ENCODE results near the gene TMEM213.
A peak's percentile ranks its signal among the peaks of the same experiment; 100 is the strongest.

The TMEM213 gene

DNA sequence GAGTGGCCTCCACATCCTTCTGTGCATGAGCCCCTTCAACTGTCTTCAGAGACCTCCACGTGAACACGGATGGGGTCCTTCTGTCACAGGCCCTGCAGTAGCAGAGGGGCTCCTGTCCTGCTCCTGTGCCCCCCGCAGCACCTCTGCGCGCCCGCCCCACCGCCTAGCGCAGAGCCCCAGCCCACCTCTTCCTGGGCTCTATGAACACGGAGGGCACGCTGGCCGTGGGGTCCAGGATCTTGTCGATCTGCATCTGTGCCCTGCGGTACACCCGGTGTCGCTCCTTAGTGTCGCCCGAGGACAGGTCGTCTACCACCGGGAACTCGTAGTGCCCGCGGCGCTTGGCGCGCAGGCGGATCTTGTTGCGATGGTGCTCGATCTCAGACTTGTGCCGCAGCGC lies 71.6 kb downstream of the TMEM213 start:
- Histone ChIP-seq H3K36me3 (replicated peaks in 1 of 2; ENCODE audit: control insufficient read depth in 2 of 2, insufficient read depth in 2 of 2, low read length in 2 of 2) (peaks cover 23 to 92% of the 10 kb centered on the region in 2 donors), H2BK120ac (ENCODE audit: low read depth, low read length) (no peak overlapping the region), H3K9ac (ENCODE audit: low read depth, low read length, poor library complexity) (no peak overlapping the region), H3K4me3 (ENCODE audit: low read length in 2 of 2) (no peak overlapping the region), H3K23ac (ENCODE audit: low read depth, low read length, poor library complexity) (peak overlapping the region; percentile 83), H4K8ac (ENCODE audit: low read depth, low read length) (no peak overlapping the region), H4K91ac (ENCODE audit: low read depth, low read length, poor library complexity) (no peak overlapping the region), H3K9me3 (replicated peaks in 1 of 2; ENCODE audit: control insufficient read depth in 2 of 2, insufficient read depth in 1 of 2, low read depth in 1 of 2, low read length in 2 of 2) (peaks cover 0 to 2% of the 10 kb centered on the region in 2 donors), H3K14ac (ENCODE audit: low read length) (no peak overlapping the region), H2AFZ (ENCODE audit: low read length) (no peak overlapping the region), H3K18ac (ENCODE audit: low read length) (peak overlapping the region; percentile 3), H3K4me2 (ENCODE audit: insufficient read depth, low read length, poor library complexity, severe bottlenecking) (no peak overlapping the region), H2BK15ac (ENCODE audit: low read length) (no peak overlapping the region), H3K4ac (ENCODE audit: low read length) (no peak overlapping the region), H2BK5ac (ENCODE audit: low read length) (peak overlapping the region; percentile 45), H3K4me1 (ENCODE audit: control insufficient read depth in 2 of 2, insufficient read depth in 1 of 2, low read depth in 1 of 2, low read length in 2 of 2) (peaks cover 0 to 3% of the 10 kb centered on the region in 2 donors), H3K27ac (replicated peaks; ENCODE audit: low read length) (no peak overlapping the region), H2AK5ac (ENCODE audit: low read depth, low read length) (no peak overlapping the region), H2BK12ac (ENCODE audit: low read length) (no peak overlapping the region), H3K79me1 (ENCODE audit: low read depth, low read length) (no peaks in the 10 kb centered on the region), H3K27me3 (ENCODE audit: control insufficient read depth in 3 of 3, insufficient read depth in 3 of 3, low read depth in 1 of 3, low read length in 3 of 3) (no peaks in the 10 kb centered on the region)
- no peak for DNase-seq (ENCODE audit: low spot score)
- no CpG with 5 or more reads among the region's 30 CpGs for WGBS, 2 donors (ENCODE audit: extremely low coverage in 2 of 2, insufficient read length in 2 of 2, insufficient replicate concordance in 1 of 2)

DNA sequence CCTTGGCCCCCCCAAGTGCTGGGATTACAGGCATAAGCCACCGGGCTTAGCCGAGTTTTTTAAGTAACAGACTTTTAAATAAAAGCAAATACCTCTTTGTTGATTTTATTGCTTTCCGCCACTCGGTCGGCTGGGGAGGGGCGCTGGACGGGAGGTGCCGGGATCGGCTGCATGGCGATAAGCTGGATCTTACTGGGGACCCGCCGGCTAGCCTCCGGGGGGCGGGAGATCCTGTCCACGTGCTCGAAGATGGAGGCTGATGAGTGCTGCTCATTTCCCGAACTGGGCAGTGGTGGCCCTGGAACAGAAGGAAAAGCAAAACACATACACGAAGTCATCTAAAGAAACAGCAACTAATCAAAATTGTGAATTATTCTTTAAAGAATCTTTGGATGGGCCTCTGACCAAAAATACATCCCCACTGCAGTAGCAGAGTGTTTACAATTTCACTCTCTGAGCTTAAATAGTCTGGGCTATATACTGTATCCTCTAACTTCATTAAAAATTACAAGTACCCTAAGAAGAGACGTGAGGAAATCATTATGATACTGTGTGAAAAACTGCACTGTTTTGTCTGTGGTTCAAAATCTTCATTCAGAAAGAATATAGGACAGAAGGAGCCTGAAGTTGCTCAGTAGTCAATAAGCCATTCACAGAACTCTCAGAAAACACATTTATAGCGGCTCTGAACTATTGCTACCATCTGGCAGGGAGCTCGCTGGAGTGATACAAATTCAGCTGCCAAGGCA lies 73.4 kb downstream of the TMEM213 start:
- Histone ChIP-seq H3K18ac (ENCODE audit: low read length) (no peak overlapping the region), H2BK15ac (ENCODE audit: low read length) (no peak overlapping the region), H3K4me2 (ENCODE audit: insufficient read depth, low read length, poor library complexity, severe bottlenecking) (no peak overlapping the region), H3K79me1 (ENCODE audit: low read depth, low read length) (no peaks in the 10 kb centered on the region), H2BK5ac (ENCODE audit: low read length) (no peak overlapping the region), H3K27ac (replicated peaks; ENCODE audit: low read length) (no peak overlapping the region), H3K9ac (ENCODE audit: low read depth, low read length, poor library complexity) (no peak overlapping the region), H4K8ac (ENCODE audit: low read depth, low read length) (no peak overlapping the region), H3K23ac (ENCODE audit: low read depth, low read length, poor library complexity) (no peak overlapping the region), H2AK5ac (ENCODE audit: low read depth, low read length) (no peak overlapping the region), H3K4me3 (ENCODE audit: low read length in 2 of 2) (no peak overlapping the region), H2BK120ac (ENCODE audit: low read depth, low read length) (no peak overlapping the region), H3K36me3 (replicated peaks in 1 of 2; ENCODE audit: control insufficient read depth in 2 of 2, insufficient read depth in 2 of 2, low read length in 2 of 2) (peaks cover 23 to 92% of the 10 kb centered on the region in 2 donors), H3K14ac (ENCODE audit: low read length) (peak overlapping the region; percentile 47), H2AFZ (ENCODE audit: low read length) (no peak overlapping the region), H3K27me3 (ENCODE audit: control insufficient read depth in 3 of 3, insufficient read depth in 3 of 3, low read depth in 1 of 3, low read length in 3 of 3) (no peaks in the 10 kb centered on the region), H3K4ac (ENCODE audit: low read length) (no peak overlapping the region), H2BK12ac (ENCODE audit: low read length) (no peak overlapping the region), H3K4me1 (ENCODE audit: control insufficient read depth in 2 of 2, insufficient read depth in 1 of 2, low read depth in 1 of 2, low read length in 2 of 2) (peaks cover 0 to 3% of the 10 kb centered on the region in 2 donors), H4K91ac (ENCODE audit: low read depth, low read length, poor library complexity) (no peak overlapping the region), H3K9me3 (replicated peaks in 1 of 2; ENCODE audit: control insufficient read depth in 2 of 2, insufficient read depth in 1 of 2, low read depth in 1 of 2, low read length in 2 of 2) (peaks cover 0 to 2% of the 10 kb centered on the region in 2 donors)
- no peak for DNase-seq (ENCODE audit: low spot score)
- WGBS, 2 donors (ENCODE audit: extremely low coverage in 2 of 2, insufficient read length in 2 of 2, insufficient replicate concordance in 1 of 2): no CpG with 5 or more reads among the region's 21 CpGs

DNA sequence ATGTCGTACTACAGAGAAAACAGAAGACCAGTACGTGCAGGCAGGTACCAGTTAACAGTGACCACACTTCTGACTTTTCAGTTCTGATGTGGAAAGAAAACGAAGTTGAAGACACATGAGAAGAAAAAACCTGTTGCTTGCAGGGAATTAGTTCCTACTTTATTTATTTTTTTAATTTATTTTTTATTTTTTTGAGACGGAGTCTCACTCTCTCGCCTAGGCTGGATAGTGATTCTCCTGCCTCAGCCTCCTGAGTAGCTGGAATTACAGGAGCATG lies 74.0 kb downstream of the TMEM213 start:
- no peaks in the 10 kb centered on the region for H3K27me3 ChIP-seq (ENCODE audit: control insufficient read depth in 3 of 3, insufficient read depth in 3 of 3, low read depth in 1 of 3, low read length in 3 of 3)
- H3K4me1 ChIP-seq (ENCODE audit: control insufficient read depth in 2 of 2, insufficient read depth in 1 of 2, low read depth in 1 of 2, low read length in 2 of 2): peaks cover 0 to 3% of the 10 kb centered on the region in 2 donors
- H3K36me3 ChIP-seq (replicated peaks in 1 of 2; ENCODE audit: control insufficient read depth in 2 of 2, insufficient read depth in 2 of 2, low read length in 2 of 2): peaks cover 24 to 92% of the 10 kb centered on the region in 2 donors
- no peak overlapping the region for H3K18ac ChIP-seq (ENCODE audit: low read length)
- H3K9ac ChIP-seq (ENCODE audit: low read depth, low read length, poor library complexity): no peak overlapping the region
- no peak overlapping the region for H4K8ac ChIP-seq (ENCODE audit: low read depth, low read length)
- peaks cover 0 to 2% of the 10 kb centered on the region in 2 donors for H3K9me3 ChIP-seq (replicated peaks in 1 of 2; ENCODE audit: control insufficient read depth in 2 of 2, insufficient read depth in 1 of 2, low read depth in 1 of 2, low read length in 2 of 2)
- no peak for DNase-seq (ENCODE audit: low spot score)
- no peak overlapping the region for H3K23ac ChIP-seq (ENCODE audit: low read depth, low read length, poor library complexity)
- no peak overlapping the region for H3K4ac ChIP-seq (ENCODE audit: low read length)
- no CpG with 5 or more reads among the region's 5 CpGs for WGBS, 2 donors (ENCODE audit: extremely low coverage in 2 of 2, insufficient read length in 2 of 2, insufficient replicate concordance in 1 of 2)
- H2BK15ac ChIP-seq (ENCODE audit: low read length): no peak overlapping the region
- no peak overlapping the region for H2BK120ac ChIP-seq (ENCODE audit: low read depth, low read length)
- no peak overlapping the region for H3K4me2 ChIP-seq (ENCODE audit: insufficient read depth, low read length, poor library complexity, severe bottlenecking)
- no peak overlapping the region for H2AK5ac ChIP-seq (ENCODE audit: low read depth, low read length)
- H2AFZ ChIP-seq (ENCODE audit: low read length): no peak overlapping the region
- no peak overlapping the region for H4K91ac ChIP-seq (ENCODE audit: low read depth, low read length, poor library complexity)
- no peaks in the 10 kb centered on the region for H3K79me1 ChIP-seq (ENCODE audit: low read depth, low read length)
- no peak overlapping the region for H3K27ac ChIP-seq (replicated peaks; ENCODE audit: low read length)
- no peak overlapping the region for H2BK5ac ChIP-seq (ENCODE audit: low read length)
- H3K4me3 ChIP-seq (ENCODE audit: low read length in 2 of 2): no peak overlapping the region
- H2BK12ac ChIP-seq (ENCODE audit: low read length): no peak overlapping the region
- no peak overlapping the region for H3K14ac ChIP-seq (ENCODE audit: low read length)

DNA sequence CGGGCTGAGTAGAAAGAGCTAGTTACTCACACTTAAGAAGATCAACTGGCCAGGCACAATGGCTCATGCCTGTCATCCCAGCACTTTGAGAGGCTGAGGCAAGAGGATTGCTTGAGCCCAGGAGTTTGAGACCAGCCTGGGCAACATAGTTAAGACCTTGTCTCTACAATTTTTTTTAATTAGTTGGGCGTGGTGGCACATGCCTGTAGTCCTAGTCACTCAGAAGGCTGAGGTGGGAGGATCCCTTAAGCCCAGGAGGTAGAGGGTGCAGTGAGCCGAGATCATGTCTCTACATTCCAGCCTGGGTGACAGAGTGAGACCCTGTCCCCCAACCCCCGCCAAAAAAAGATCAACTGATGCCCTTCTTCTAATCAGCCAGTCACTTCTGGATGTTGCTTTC lies 74.8 kb downstream of the TMEM213 start:
- Histone ChIP-seq H3K23ac (ENCODE audit: low read depth, low read length, poor library complexity) (no peak overlapping the region), H3K14ac (ENCODE audit: low read length) (no peak overlapping the region), H2AK5ac (ENCODE audit: low read depth, low read length) (no peak overlapping the region), H4K8ac (ENCODE audit: low read depth, low read length) (no peak overlapping the region), H2BK12ac (ENCODE audit: low read length) (no peak overlapping the region), H3K4ac (ENCODE audit: low read length) (no peak overlapping the region), H3K36me3 (replicated peaks in 1 of 2; ENCODE audit: control insufficient read depth in 2 of 2, insufficient read depth in 2 of 2, low read length in 2 of 2) (peaks cover 24 to 92% of the 10 kb centered on the region in 2 donors), H4K91ac (ENCODE audit: low read depth, low read length, poor library complexity) (no peak overlapping the region), H2AFZ (ENCODE audit: low read length) (no peak overlapping the region), H2BK5ac (ENCODE audit: low read length) (no peak overlapping the region), H3K9ac (ENCODE audit: low read depth, low read length, poor library complexity) (no peak overlapping the region), H3K79me1 (ENCODE audit: low read depth, low read length) (no peaks in the 10 kb centered on the region), H2BK120ac (ENCODE audit: low read depth, low read length) (no peak overlapping the region), H3K4me1 (ENCODE audit: control insufficient read depth in 2 of 2, insufficient read depth in 1 of 2, low read depth in 1 of 2, low read length in 2 of 2) (peaks cover 0 to 3% of the 10 kb centered on the region in 2 donors), H3K27me3 (ENCODE audit: control insufficient read depth in 3 of 3, insufficient read depth in 3 of 3, low read depth in 1 of 3, low read length in 3 of 3) (no peaks in the 10 kb centered on the region), H3K4me3 (ENCODE audit: low read length in 2 of 2) (no peak overlapping the region), H3K18ac (ENCODE audit: low read length) (no peak overlapping the region), H2BK15ac (ENCODE audit: low read length) (no peak overlapping the region), H3K9me3 (replicated peaks in 1 of 2; ENCODE audit: control insufficient read depth in 2 of 2, insufficient read depth in 1 of 2, low read depth in 1 of 2, low read length in 2 of 2) (peaks cover 0 to 2% of the 10 kb centered on the region in 2 donors), H3K4me2 (ENCODE audit: insufficient read depth, low read length, poor library complexity, severe bottlenecking) (no peak overlapping the region), H3K27ac (replicated peaks; ENCODE audit: low read length) (no peak overlapping the region)
- WGBS, 2 donors (ENCODE audit: extremely low coverage in 2 of 2, insufficient read length in 2 of 2, insufficient replicate concordance in 1 of 2): no CpG with 5 or more reads among the region's 4 CpGs
- DNase-seq (ENCODE audit: low spot score): no peak
